ENCODE data around the gene TAF1.

- TF ChIP-seq CTCF (conservative IDR thresholded peaks at IDR 0.05 in 1 of 2, IDR thresholded peaks at IDR 0.05 in 1 of 2; ENCODE audit: low read depth in 1 of 2, low read length in 2 of 2) (no peak), EZH2 (IDR thresholded peaks at IDR 0.05; ENCODE audit: low read length, missing control alignments) (no peak)
Observed at GRCh38 chrX:71439896-71440295, 73.7 kb downstream of the TAF1 start.

Measured in fibroblast of lung (primary cell).